Measurements from ENCODE around the gene PEX12.

DNA sequence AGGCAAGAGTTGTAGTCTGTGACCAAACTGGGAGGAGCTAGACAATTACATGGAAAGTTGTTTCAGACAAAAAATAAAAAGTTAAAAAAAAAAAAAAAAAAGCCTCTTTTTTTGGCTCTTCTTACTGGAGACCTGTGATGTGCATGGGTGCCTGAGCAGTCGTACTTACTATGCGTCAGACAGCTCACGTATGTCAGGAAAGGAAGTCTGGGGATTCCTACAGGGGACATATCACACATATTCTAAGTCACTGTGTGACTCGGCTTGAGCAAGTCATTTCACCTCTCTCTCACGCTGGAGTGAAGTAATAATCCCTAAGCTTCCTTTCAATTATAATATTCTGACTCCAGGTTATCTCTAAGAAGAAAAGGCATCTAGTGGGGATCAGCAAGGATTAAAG, 23.7 kb downstream of the PEX12 start:
- TF ChIP-seq, protein P1, sequence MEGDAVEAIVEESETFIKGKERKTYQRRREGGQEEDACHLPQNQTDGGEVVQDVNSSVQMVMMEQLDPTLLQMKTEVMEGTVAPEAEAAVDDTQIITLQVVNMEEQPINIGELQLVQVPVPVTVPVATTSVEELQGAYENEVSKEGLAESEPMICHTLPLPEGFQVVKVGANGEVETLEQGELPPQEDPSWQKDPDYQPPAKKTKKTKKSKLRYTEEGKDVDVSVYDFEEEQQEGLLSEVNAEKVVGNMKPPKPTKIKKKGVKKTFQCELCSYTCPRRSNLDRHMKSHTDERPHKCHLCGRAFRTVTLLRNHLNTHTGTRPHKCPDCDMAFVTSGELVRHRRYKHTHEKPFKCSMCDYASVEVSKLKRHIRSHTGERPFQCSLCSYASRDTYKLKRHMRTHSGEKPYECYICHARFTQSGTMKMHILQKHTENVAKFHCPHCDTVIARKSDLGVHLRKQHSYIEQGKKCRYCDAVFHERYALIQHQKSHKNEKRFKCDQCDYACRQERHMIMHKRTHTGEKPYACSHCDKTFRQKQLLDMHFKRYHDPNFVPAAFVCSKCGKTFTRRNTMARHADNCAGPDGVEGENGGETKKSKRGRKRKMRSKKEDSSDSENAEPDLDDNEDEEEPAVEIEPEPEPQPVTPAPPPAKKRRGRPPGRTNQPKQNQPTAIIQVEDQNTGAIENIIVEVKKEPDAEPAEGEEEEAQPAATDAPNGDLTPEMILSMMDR (IDR thresholded peaks at IDR 0.05), result no peak
- TF ChIP-seq POLR2A (IDR thresholded peaks at IDR 0.05) (no peak), POLR2AphosphoS5 (IDR thresholded peaks at IDR 0.05) (no peak), EP300 (IDR thresholded peaks at IDR 0.05) (no peak)
